ENCODE measurements around the gene HS1BP3.

Gene HS1BP3

GRCh38 chr2:20650877-20651730, at the start of gene HS1BP3:
Gene HS1BP3 (minus strand): TSS chr2:20651098. CDS start chr2:20651063, 35 bp downstream.
- DNase-seq: peak; percentile 88

- no peak for DNase-seq
Measured at GRCh38 chr2:20698916-20699613, 48.2 kb upstream of the HS1BP3 start.

- no peak for DNase-seq
Measured at GRCh38 chr2:20697322-20697934, 46.5 kb upstream of the HS1BP3 start.

GRCh38 chr2:20696366-20696765, 45.5 kb upstream of the HS1BP3 start:
- DNase-seq: no peak

- DNase-seq: no peak
Measured at GRCh38 chr2:20693317-20693716, 42.4 kb upstream of the HS1BP3 start.

- no peak for DNase-seq
Measured at GRCh38 chr2:20692081-20692480, 41.2 kb upstream of the HS1BP3 start.

GRCh38 chr2:20691076-20691734, 40.3 kb upstream of the HS1BP3 start:
- DNase-seq: no peak

- DNase-seq: no peak
Measured at GRCh38 chr2:20689428-20690264, 38.7 kb upstream of the HS1BP3 start.

- no peak for DNase-seq
Measured at GRCh38 chr2:20687260-20687832, 36.4 kb upstream of the HS1BP3 start.

GRCh38 chr2:20684581-20685063, 33.7 kb upstream of the HS1BP3 start:
- DNase-seq: no peak

GRCh38 chr2:20682167-20682920, 31.4 kb upstream of the HS1BP3 start:
- no peak for DNase-seq

- DNase-seq: no peak
Measured at GRCh38 chr2:20680744-20681375, 30.0 kb upstream of the HS1BP3 start.

GRCh38 chr2:20678780-20679179, 27.9 kb upstream of the HS1BP3 start:
- DNase-seq: no peak

- no peak for DNase-seq
Measured at GRCh38 chr2:20678086-20678395, 27.1 kb upstream of the HS1BP3 start.

- DNase-seq: no peak
Measured at GRCh38 chr2:20677301-20678085, 26.6 kb upstream of the HS1BP3 start.

GRCh38 chr2:20676353-20677215, 25.7 kb upstream of the HS1BP3 start:
- no peak for DNase-seq

- no peak for DNase-seq
Measured at GRCh38 chr2:20675701-20676352, 24.9 kb upstream of the HS1BP3 start.

GRCh38 chr2:20674974-20675679, 24.2 kb upstream of the HS1BP3 start:
- no peak for DNase-seq

Measured in activated CD8-positive, alpha-beta memory T cell treated with anti-CD3 and anti-CD28 coated beads, Interleukin-2, amount 50 U/mL, for 4 hours (primary cell).